HG02623 (cell line): Measurements from ENCODE around the gene RBM28.

ENCODE experiments used
- ATAC-seq: cut with Tn5 transposase; IDR thresholded peaks from one replicate; pipeline ENCODE4 v1.9.1; 2021; ENCODE audit warnings: moderate library complexity; ENCODE audit not compliant: unreplicated experiment

The RBM28 gene

DNA sequence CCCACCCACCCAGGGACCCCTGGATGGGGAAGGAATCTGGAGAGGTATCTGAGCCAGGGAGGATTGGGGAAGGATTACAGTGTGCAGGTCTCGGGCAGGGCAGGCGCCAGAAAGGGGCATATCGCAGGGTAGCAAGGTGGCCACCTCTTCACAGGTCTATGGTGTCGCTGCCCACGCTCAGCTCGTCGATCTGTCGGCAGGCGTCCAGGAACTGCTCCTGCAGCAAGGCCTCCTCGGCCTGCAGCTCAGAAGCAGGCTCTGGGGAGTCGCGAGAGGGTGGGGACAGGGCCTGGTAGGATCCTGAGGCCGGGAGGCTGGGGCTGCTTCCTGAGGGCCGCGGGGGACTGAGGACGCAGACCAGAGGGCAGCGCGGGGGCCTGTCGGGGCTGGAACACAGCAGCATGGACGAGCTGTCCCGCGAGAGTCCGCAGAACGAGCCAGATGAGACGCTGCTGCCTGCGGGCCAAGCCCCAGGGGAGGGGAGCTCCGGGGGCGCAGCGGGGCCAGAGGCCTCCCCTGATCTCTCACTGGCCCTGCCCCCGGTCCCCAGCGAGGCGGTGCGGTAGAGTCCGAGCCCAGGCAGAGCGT lies 7.1 kb upstream of the RBM28 start:
- ATAC-seq, result no peak

DNA sequence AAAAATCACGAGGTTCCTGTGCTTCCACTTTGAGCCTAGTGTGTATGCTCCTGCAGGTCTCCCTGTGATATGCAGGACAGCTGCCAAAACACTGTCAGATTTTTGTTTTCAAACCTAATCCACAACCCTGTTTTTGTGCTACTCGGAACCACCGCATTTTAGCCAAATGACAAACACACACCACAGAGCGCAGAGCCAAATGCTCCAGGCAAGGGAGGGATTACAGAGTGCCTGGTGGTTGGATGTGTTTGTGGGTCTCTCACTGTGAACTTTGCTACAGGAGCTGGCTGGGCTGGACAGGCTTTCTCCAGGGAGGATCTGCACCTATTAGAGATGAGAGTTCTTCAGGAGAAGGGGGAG lies 5.7 kb upstream of the RBM28 start:
- ATAC-seq, result no peak

DNA sequence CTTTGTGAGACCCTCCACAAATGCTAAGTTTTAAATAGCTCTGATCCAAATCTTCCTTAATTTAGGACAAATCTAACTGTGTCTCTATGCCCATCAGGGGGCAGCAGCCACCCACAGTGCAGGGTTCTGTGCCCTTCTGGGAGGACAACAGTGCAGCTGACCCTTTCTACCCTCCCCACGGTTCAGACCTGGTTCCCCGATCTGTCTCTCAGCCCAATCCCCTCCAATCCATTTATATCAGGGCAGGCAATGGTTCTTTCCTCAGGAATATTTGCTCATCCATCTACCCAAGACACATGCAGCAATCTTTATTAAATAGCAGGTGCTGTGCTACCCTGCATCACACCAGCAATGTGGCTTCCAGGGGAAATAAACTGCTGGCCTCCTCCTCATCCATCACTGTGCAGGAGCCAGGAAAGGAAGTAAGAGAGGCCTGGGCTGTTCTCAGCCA lies 4.0 kb upstream of the RBM28 start:
- ATAC-seq, result no peak

- ATAC-seq, result no peak
These were observed 695 bp upstream of the RBM28 start for GRCh38 chr7:128344431-128344774.

DNA sequence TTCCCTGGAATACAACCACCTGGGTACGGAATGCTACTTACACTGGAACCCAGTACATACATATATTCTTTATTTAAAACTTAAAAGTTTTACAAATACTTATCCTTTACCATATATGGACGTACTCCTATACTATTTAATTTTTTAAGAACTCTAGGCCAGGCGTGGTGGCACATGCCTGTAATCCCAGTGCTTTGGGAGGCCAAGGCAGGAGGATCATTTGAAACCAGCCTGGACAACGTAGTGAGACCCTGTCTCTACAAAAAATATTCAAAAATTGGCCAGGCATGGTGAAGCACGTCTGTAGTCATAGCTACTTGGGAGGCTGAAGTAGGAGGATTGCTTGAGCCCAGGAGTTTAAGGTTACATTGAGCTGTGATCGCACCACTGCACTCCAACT lies 2.0 kb downstream of the RBM28 start:
- no peak for ATAC-seq

DNA sequence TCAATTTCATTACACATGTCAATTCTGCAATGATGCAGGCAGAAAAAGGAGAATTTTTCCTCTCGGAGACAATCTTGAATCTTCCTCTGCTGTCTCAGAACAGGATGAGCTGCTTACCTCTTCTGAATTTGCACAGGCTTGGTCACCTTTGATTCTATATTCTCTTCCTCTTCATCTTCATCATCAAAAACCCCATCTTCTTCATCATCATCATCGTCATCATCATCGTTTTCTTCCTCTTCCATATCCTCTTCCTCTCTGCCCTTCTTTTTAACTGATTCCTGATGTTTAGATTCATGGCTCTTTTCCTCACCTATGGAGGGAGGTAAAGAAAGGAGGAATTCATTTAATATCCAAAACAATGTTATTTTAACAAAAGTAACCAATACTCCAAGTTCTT lies 8.0 kb downstream of the RBM28 start:
- ATAC-seq, result no peak

DNA sequence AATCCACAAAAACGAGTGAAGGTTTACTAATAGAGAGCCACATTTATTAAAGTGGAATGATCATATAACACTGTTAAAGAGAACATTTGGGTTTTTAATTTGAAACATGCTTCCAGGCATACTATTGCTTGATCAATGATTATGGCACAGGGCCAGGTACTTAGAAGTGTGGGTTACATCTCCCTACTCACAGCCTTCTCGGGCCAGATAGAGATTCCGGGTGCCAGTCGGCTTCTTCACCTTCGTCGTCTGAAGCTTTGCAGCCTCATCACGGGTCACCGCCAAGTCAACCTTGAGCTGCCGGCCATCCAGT lies 19.4 kb downstream of the RBM28 start:
- ATAC-seq, result no peak

GRCh38 chr7:128323459-128324367 lies 20.0 kb downstream of the RBM28 start:
- no peak for ATAC-seq

DNA sequence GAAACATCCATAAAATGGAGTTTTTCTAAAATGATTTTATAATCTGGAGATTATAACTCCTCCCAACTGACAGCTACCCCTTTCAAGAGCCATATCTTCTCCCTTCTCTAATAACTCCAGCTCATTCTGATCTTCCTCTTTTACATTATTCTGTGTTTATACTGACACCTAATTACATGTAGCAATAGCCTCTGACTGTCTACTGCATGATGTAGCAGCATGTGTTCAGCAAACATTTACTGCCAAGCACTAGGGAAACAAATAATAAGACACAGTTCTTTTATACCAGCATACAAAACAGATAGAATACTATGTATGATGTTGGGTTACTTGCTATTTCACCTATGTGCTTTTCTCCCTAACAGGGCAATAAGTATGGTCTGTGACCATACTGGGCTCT lies 20.7 kb downstream of the RBM28 start:
- no peak for ATAC-seq

GRCh38 chr7:128322040-128322643 lies 21.6 kb downstream of the RBM28 start:
- no peak for ATAC-seq

GRCh38 chr7:128321044-128321422 lies 22.7 kb downstream of the RBM28 start:
- no peak for ATAC-seq

- no peak for ATAC-seq
These were observed 25.0 kb downstream of the RBM28 start for GRCh38 chr7:128318691-128319090.

- ATAC-seq, result no peak
These were observed 32.7 kb downstream of the RBM28 start for GRCh38 chr7:128311013-128311412.

- ATAC-seq, result no peak
These were observed 33.2 kb downstream of the RBM28 start for GRCh38 chr7:128310499-128310898.

GRCh38 chr7:128309976-128310375 lies 33.7 kb downstream of the RBM28 start:
- ATAC-seq, result no peak

DNA sequence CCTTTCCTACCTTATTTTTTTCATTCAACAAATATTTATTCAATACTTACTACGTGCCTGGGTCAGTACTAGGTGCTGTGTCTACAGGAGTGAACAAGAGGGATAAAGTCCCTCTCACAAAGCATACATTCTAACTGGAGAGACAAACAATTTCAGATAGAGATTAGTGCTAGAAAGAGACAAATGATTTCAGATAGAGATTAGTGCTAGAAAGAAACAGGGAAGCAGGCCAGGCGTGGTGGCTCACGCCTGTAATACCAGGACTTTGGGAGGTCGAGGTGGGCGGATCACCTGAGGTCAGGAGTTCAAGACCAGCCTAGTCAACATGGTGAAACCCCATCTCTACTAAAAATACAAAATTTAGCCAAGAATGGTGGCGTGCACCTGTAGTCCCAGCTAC lies 34.6 kb downstream of the RBM28 start:
- ATAC-seq, result no peak

DNA sequence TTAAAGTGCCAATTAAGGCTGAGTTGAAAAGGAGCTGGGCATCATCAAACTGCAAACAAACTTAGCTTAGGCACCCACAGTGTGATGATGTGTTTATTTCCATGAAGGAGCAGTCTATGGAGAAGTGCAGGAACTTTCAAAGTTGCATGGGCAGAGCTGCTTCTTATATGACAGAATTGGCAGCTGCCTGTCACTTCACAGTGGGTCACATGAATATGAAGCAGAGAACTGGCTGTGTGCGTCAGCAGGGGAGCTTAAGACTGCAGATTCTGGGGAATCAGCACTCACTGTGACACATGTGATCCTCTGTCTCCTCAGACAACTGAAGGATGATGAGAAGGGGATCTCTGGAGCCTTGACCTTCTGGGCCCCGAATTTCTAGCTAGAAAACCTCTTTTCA lies 36.6 kb downstream of the RBM28 start:
- ATAC-seq, result no peak

DNA sequence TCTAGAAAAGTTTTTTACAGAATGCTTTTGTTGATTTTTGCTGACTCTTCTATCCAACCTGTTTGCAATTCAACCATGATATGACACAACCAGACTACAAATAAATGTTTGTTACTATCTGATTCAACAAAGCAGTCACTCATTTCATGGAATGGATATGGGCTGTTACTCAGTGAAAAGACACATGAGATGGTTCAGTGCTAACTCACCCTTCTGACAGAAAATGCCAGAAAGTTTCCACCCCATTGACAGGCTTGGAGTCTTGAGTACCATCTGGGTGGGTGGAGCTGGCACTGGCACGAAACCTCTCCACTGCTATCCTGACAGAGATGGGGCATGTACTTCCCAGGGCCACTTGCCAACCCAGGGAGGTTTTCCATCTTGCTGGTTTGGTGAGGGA lies 39.5 kb downstream of the RBM28 start:
- ATAC-seq, result no peak

- ATAC-seq, result no peak
These were observed 40.1 kb downstream of the RBM28 start for GRCh38 chr7:128303643-128304042.

GRCh38 chr7:128303133-128303532 lies 40.6 kb downstream of the RBM28 start:
- no peak for ATAC-seq

DNA sequence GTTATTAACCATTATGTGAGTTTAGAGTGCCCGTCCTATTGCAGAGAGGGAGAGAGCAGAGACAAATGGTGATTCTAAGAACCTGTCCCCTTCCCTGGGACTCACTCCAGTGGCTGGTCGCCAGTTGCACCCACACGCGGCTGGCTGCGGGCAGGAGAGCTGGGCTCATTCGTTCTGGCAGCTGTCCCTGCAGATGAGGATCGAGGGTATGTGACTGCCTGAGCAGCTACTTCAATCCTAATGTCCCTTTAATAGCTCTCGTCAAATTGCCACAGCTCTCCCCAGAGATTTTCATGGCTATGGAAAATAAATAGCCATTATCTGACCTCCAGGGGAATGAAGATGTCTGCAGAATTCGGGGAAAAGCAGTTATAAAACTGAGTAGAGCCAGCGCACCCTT lies 41.6 kb downstream of the RBM28 start:
- no peak for ATAC-seq

- ATAC-seq, result no peak
These were observed 44.5 kb downstream of the RBM28 start for GRCh38 chr7:128299109-128299607.
